Vagina (tissue), 2 donors: Measurements from ENCODE around the gene FOXN3. TPM values are rescaled to one million over a fixed set of nuclear protein-coding genes. Genes with fewer than 3 reads are reported as not detected.

Experiments
- DNase-seq, 2 donors: peaks; one replicate each; pipeline ENCODE4 v3.0.0-alpha.2; 2017; ENCODE audit errors: extremely low spot score in 2 of 2
- H3K27ac ChIP-seq: fragments of 200-600 bp; sonication (generic); one replicate; pipeline ENCODE4 v1.5.1; 2019
- H3K27me3 ChIP-seq: fragments of 200-600 bp; sonication (generic); one replicate; pipeline ENCODE4 v1.5.1; 2019
- H3K36me3 ChIP-seq, 2 donors: fragments of 200-600 bp; sonication (generic); one replicate each; pipeline ENCODE4 v1.5.1; 2017 to 2019
- H3K4me1 ChIP-seq: fragments of 200-600 bp; sonication (generic); one replicate; pipeline ENCODE4 v1.5.1; 2019
- H3K4me3 ChIP-seq, 2 donors: fragments of 200-600 bp; sonication (generic); 1 replicate in 1 of 2; 2 replicates in 1 of 2; pipeline ENCODE4 v1.5.1; 2016 to 2019
- H3K9me3 ChIP-seq: fragments of 200-600 bp; sonication (generic); one replicate; pipeline ENCODE4 v1.5.1; 2019
- POLR2A ChIP-seq, 2 donors: fragments of 450-650 bp; IDR thresholded peaks; one replicate each; pipeline ENCODE4 v1.6.1; 2017; ENCODE audit warnings: antibody characterized with exemption in 2 of 2, mild to moderate bottlenecking in 2 of 2, moderate library complexity in 2 of 2
- POLR2AphosphoS5 ChIP-seq, 2 donors: sonication (generic); formaldehyde crosslinking; IDR thresholded peaks; one replicate each; pipeline ENCODE4 v1.9.0; 2017; ENCODE audit warnings: antibody characterized with exemption in 2 of 2, mild to moderate bottlenecking in 2 of 2, low read depth in 1 of 2; ENCODE audit not compliant: insufficient read depth in 1 of 2
- intact Hi-C: fragments of 100-400 bp; cut with DNase I; formaldehyde crosslinking; loops from one replicate; pipeline ENCODE4 v1.15.1; 2023
- total RNA-seq: library from RNA; depleted of rRNA; stranded (reverse); fragments of >200 nt; gene quantifications from one replicate; pipeline ENCODE4 v1.2.3, GENCODE V29; 2016
- TF ChIP-seq, protein P1 (sequence below), 3 experiments: fragments of 450-650 bp in 2 of 3; fragments of 200-600 bp in 1 of 3; sonication (generic) in 1 of 3; IDR thresholded peaks; one replicate each; pipeline ENCODE4 v1.5.1; 2017 to 2019; ENCODE audit warnings: antibody characterized with exemption in 3 of 3, mild to moderate bottlenecking in 2 of 3, moderate library complexity in 2 of 3

Gene FOXN3
- total RNA-seq, 1 donor from 2014 or later: 111 TPM

DNA sequence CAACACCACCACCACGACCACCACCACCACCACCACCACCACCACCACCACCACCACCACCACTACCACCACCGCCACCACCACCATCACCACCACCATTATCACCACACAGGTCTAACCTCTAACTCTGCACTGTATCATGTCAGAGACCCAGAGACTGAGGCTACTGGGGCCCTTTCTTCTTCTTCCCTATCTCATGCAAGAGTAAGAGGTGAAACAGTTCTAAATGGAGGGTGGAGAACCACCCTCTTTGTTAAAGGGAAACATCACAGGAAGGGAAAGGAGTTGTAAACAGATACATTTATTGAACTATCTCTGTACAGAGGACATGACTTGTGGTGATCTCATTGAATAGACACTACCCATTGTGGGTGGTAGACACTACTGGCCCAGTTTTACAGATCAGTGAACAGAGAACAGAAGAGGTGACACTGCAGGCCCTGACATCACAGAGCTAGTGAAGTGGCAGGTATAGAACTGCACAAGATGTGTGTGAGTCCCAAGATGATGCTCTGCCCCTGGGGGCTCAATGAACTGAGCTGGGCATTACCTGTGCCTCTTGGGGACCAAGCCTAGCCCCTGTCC, 91.6 kb downstream of the FOXN3 start:
- Histone ChIP-seq H3K4me3 (no peak overlapping the region), H3K27ac (no peak overlapping the region), H3K9me3 (no peaks in the 10 kb centered on the region), H3K36me3 (no peaks in the 10 kb centered on the region), H3K4me1 (peaks cover 25% of the 10 kb centered on the region), H3K27me3 (no peaks in the 10 kb centered on the region)
- intact Hi-C loops: no loop called here
- DNase-seq: no peak
- TF ChIP-seq, protein P1, sequence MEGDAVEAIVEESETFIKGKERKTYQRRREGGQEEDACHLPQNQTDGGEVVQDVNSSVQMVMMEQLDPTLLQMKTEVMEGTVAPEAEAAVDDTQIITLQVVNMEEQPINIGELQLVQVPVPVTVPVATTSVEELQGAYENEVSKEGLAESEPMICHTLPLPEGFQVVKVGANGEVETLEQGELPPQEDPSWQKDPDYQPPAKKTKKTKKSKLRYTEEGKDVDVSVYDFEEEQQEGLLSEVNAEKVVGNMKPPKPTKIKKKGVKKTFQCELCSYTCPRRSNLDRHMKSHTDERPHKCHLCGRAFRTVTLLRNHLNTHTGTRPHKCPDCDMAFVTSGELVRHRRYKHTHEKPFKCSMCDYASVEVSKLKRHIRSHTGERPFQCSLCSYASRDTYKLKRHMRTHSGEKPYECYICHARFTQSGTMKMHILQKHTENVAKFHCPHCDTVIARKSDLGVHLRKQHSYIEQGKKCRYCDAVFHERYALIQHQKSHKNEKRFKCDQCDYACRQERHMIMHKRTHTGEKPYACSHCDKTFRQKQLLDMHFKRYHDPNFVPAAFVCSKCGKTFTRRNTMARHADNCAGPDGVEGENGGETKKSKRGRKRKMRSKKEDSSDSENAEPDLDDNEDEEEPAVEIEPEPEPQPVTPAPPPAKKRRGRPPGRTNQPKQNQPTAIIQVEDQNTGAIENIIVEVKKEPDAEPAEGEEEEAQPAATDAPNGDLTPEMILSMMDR (IDR thresholded peaks at IDR 0.05): no peak

DNA sequence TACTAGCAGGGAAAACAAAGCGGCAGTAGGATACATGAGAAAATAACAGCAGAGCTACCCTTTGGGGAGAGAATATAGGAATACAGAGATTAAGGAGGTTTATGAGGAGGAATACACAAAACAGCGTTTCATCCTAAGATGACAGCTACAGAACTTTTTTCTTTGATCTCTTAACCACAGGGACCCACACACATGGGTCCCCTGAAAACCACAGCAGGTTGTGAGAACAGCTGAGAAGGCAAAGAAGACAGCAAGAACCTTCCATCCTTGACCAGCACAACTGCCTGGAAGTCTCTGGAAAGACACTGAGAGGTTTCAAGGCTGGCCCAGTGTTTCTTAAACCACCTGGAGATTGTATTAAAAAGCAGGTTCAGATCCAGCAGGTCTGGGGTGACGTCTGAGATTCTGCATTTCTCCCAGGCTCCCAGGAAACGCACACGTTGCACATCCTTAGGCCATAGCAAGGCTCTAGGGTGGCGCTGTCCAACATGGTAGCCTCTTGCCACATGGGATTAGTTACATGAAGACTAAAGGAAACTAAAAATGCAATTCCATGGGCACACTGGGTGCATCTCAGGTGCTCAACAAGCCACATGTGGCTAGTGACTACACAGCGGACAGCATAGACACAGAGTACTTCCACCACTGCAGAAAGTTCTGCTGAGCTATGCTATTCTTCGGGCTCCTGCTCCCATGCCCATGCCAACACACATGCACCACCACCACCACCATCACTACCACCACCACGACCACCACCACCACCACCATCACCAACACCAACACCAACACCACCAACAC, 92.3 kb downstream of the FOXN3 start:
- intact Hi-C loops: no loop called here
- H3K36me3 ChIP-seq: no peaks in the 10 kb centered on the region
- no peak overlapping the region for H3K27ac ChIP-seq
- peaks cover 25% of the 10 kb centered on the region for H3K4me1 ChIP-seq
- TF ChIP-seq POLR2A (IDR thresholded peaks at IDR 0.05): no peak
- TF ChIP-seq POLR2AphosphoS5 (IDR thresholded peaks at IDR 0.05; ENCODE audit: insufficient read depth in 1 of 2, low read depth in 1 of 2): no peak
- TF ChIP-seq, protein P1 (IDR thresholded peaks at IDR 0.05): no peak
- no peaks in the 10 kb centered on the region for H3K9me3 ChIP-seq
- H3K4me3 ChIP-seq: no peak overlapping the region
- no peak for DNase-seq
- H3K27me3 ChIP-seq: no peaks in the 10 kb centered on the region

DNA sequence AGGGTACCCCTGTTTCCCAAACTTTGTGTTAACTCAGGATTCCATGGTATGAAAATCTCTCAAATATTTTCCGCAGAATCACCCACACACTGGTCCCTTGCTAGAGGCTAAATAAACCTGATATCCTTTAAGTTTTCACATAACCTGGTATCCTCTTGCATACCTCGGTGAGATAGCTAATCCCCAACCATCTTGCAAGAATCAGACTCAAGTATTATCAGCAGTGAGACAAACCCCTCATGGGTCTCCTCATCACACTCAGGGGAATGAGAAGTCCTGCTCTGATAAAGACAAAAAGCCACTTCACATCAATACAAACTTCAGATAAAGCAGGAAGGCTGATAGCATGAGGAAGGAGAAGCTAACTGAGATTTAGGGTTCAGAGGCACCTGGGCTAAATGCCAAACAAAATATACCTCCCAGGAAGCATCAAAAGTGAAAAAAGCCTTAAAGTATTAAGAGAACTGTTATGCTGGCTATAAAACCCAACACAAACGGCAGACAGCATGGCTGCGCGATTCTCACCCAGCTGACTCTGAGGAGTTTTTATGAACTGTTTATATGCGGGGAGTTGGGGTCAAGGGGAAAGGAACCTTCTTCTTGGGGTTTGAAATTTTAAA, 96.5 kb downstream of the FOXN3 start:
- no peaks in the 10 kb centered on the region for H3K36me3 ChIP-seq
- H3K9me3 ChIP-seq: no peaks in the 10 kb centered on the region
- no peaks in the 10 kb centered on the region for H3K27me3 ChIP-seq
- intact Hi-C loops: no loop called here
- H3K4me3 ChIP-seq: no peak overlapping the region
- no peak overlapping the region for H3K27ac ChIP-seq
- DNase-seq: no peak
- H3K4me1 ChIP-seq: peaks cover 16% of the 10 kb centered on the region
- TF ChIP-seq POLR2AphosphoS5 (IDR thresholded peaks at IDR 0.05; ENCODE audit: insufficient read depth in 1 of 2, low read depth in 1 of 2) (no peak), POLR2A (IDR thresholded peaks at IDR 0.05) (no peak)
- TF ChIP-seq, protein P1 (IDR thresholded peaks at IDR 0.05): no peak

DNA sequence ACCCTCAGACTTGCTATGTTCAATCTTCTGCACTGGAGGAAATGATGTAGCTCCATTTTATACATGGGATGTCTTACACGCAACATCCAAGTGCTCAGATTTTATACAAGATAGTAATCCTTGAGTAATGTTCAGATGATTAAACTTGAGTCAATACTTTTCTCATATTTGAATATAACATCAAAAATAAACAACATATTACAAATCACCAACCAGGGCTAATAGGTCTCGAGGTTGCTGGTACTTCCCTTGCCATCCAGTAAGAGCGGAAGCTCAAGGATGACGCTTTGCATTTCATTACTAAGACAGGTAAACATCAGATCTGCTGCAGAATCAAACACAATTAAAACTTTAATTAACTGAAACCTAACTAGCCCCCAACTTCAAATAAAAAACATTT, 97.3 kb downstream of the FOXN3 start:
- H3K27me3 ChIP-seq: no peaks in the 10 kb centered on the region
- H3K4me1 ChIP-seq: peaks cover 14% of the 10 kb centered on the region
- H3K9me3 ChIP-seq: no peaks in the 10 kb centered on the region
- no peak for DNase-seq
- no peak for TF ChIP-seq POLR2AphosphoS5 (IDR thresholded peaks at IDR 0.05; ENCODE audit: insufficient read depth in 1 of 2, low read depth in 1 of 2)
- TF ChIP-seq POLR2A (IDR thresholded peaks at IDR 0.05): no peak
- TF ChIP-seq, protein P1 (IDR thresholded peaks at IDR 0.05): no peak
- intact Hi-C loops: no loop called here
- H3K36me3 ChIP-seq: no peaks in the 10 kb centered on the region
- H3K4me3 ChIP-seq: no peak overlapping the region
- H3K27ac ChIP-seq: no peak overlapping the region
